SHP77 (cell line): Measurements from ENCODE around the gene PRDM13.
"Not testable (repeated sequence)": the region's sequence is repeated elsewhere in the genome, so short reads cannot be mapped to it uniquely, and the experiment has no call there.

ENCODE experiments used
- DNase-seq, 2 experiments: peaks; one replicate each; lab custom pipeline; 2025; lab: John Stamatoyannopoulos, UW

Gene PRDM13

GRCh38 chr6:99606656-99607415 lies at the start of gene PRDM13:
Gene PRDM13, plus strand, starts transcription at chr6:99606833. Its CDS starts 202 bp downstream, at chr6:99607035.
- no peak for DNase-seq

DNA sequence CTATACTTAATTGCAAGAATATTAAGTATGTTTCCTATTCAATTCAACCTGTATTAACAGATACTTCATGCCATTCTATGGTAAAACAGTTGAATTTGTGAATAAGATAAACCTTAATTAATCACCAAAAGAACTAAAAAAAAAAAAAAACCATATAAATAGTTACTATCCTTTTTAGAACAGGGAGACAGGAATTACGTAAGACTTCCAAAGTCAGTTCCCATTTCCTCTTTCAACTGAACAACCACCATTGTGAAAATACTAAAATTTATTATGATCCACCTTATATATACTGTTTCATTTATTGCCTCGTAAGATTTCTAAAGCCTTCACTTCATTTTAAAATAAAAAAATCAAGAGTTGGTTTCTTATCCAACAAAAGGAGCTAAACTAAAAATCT lies 47.6 kb upstream of the PRDM13 start:
- DNase-seq = no peak

DNA sequence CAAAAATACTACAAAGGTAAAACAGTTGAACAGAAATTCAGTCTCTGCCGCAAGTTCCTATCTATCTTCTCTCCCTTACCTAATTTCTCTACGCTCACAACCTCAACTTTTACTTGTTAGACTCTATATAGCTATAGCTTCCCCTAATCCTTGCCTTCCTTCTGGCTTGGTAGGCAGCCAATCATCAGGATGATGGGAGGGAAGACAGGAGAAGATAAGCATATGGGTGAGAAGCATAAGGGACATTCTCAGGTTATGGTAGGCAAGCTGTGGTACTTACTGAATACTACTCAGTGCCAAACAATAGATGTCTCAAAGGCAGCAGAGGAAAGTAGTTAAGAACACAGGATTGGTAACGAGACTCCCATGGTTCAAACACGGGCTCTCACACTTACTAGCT lies 46.0 kb upstream of the PRDM13 start:
- DNase-seq = no peak

DNA sequence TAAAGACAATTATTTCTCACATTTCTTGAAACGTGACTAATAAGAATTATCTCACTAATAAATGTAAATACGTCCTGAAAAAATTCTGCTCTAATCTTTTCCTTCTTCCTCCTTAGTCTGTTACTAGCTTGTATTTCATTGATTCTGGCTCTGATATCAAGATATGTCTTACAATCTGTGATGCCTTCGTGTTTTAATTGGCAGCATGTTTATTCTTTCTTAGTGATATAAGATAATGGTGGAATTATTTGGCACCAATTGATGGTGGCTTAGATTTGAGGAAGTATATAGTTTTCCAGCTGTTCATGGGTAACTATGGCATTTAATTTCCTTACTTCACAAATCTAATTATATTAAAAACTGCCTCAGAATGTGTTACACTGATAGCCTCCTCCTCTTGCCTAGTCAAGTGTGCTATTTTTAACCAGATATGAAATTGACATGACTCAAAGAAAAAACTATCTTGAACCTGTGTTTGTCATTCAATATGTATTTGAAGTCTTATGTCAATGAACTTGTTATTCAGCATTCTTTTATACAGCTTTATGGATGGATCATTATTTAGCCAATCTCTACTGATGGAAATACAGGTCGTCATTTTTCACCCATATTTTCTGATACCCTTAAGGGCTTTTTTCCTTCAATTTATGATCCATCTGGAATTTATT lies 43.4 kb upstream of the PRDM13 start:
- DNase-seq = no peak

- peak; percentile 92 to 94 for DNase-seq
Observed at GRCh38 chr6:99568103-99568933, 38.3 kb upstream of the PRDM13 start, which contains the start of gene CCNC. Gene CCNC, minus strand, starts transcription at chr6:99568660. Its CDS starts 133 bp downstream, at chr6:99568527.

GRCh38 chr6:99573980-99574617 lies 32.5 kb upstream of the PRDM13 start:
- no peak for DNase-seq

DNA sequence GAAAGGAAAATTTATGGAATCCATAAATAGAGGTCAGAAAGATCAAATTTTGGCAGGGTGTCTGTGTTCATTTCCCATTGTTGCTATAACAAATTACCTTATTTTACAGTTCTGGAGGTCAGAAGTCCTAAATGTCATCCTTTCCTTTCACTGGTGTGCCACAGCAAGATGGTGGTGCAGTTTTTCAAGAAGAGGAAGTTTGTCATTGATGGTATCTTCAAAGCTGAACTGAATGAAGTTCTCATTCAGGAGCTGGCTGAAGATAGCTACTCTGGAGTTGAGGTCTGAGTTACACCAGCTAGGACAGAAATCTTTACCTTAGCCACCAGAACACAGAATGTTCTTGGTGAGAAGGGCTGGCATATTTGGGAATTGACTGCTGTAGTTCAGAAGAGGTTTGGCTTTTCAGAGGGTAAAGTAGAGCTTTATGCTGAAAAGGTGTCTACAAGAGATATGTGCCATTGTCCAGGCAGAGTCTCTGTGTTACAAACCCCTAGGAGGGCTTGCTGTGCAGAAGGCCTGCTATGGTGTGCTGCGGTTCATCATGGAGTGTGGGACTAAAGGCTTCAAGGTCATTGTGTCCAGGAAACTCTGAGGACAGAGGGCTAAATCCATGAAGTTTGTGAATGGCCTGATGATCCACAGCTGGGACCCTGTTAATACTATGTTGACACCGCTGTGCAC lies 30.9 kb upstream of the PRDM13 start:
- no peak for DNase-seq

DNA sequence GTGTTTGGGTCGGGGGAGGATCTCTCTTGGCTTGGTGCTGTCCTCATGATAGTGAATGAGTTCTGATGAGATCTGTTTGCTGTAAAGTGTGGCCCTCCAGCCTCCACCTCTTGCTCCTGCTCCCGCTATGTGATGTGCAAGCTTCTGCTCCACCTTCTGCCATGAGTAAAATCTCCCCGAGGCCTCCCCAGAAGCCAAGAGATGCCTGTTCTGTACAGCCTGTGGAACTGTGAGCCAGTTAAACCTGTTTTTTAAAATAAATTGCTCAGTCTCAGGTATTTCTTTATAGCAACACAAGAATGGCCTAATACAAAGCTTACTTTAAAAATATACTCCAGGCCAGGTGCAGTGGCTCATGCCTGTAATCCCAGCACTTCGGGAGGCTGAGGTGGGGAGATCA lies 26.9 kb upstream of the PRDM13 start:
- DNase-seq = no peak

GRCh38 chr6:99587792-99588191 lies 18.8 kb upstream of the PRDM13 start:
- DNase-seq = no peak

DNA sequence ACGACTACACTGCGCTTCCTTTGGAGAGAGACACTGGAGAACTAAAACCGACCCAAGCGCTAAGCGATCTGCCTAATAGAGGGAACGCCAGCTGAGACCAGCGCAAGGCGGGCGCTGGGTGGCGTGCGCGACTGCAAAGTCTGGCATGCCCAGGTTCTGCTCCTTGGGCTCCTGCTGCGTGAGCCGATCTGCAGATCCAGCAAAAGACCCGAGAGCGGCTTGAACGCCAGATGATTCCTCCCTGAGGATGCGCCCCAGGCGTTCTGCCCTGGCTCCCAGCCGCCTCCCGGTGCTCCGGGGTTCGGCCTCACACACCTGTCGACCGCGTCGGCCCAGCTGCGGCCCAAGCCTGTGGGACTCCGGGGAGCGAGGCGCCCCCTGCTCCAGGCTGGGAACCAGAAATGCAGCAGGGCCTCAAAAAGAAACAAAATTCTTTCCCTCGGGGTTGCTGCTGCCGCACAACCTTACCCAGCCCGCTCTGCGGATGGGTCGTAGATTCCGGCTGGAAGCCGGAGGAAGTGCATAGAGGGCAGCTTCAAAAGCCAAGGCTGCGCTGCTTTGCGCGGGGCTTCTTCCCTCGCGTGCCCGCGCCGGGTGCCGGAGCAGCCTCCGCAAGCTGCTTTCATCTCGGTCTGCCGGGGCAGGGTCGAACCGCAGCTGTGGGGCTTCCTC lies 17.9 kb upstream of the PRDM13 start:
- DNase-seq = peak; percentile 55 to 74

DNA sequence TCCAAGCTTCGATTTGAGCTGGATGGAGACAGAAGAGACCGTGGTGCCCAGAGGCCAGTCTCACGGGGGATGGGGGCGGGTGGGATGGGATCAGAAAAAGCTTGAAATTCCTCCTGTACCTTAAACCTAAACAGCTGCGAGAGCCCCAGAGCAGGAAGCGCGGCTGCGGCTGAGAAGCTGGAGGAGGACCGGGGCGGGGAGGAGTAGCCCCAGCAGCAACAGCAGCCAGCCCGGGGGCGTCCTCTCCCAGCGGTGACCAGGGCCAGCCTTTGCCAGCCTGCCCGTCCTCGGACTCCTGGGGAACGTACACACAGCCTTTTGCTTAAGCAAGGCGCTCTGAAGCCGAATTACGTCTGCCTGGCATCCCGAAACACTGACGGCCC lies 17.4 kb upstream of the PRDM13 start:
- peak in 1 of 2 experiments; percentile 43 for DNase-seq

GRCh38 chr6:99589907-99590493 lies 16.6 kb upstream of the PRDM13 start:
- DNase-seq = no peak

- no peak for DNase-seq
Observed at GRCh38 chr6:99590728-99591672, 15.6 kb upstream of the PRDM13 start.

DNA sequence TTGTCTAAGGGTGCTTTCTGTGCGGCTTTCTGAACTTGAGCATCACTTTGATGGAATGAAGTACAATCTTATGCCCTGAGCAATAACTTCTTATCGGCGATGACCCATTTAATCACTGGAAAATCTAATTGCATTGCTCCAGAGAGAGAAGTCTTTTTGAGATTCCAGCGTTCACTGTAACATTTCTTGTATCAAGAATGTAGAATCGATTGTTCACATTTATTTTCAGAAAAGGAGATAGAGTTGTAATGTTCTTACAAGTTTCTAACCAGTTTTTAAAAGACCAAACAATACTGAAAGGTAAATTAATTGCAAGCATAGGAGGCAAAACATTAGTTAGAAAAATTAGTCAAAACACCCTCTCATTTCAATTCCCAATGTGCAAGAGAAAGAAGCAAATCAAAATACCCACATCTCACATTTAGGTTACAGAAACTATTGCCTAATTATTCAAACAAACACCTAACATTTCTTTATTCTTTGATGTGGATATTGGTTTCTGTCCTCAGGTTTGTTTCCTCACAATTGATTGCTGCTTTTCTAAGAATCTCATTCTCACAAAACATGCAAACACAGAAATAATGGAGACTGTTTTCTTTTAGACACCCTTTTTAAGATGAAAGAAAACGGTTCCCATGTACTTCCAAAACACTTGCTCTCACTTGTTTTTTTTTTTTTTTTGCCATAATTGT lies 14.8 kb upstream of the PRDM13 start:
- no peak for DNase-seq

- DNase-seq = no peak
Observed at GRCh38 chr6:99592900-99593299, 13.7 kb upstream of the PRDM13 start.

- DNase-seq = not testable (repeated sequence)
Observed at GRCh38 chr6:99594696-99595095, 11.9 kb upstream of the PRDM13 start.

DNA sequence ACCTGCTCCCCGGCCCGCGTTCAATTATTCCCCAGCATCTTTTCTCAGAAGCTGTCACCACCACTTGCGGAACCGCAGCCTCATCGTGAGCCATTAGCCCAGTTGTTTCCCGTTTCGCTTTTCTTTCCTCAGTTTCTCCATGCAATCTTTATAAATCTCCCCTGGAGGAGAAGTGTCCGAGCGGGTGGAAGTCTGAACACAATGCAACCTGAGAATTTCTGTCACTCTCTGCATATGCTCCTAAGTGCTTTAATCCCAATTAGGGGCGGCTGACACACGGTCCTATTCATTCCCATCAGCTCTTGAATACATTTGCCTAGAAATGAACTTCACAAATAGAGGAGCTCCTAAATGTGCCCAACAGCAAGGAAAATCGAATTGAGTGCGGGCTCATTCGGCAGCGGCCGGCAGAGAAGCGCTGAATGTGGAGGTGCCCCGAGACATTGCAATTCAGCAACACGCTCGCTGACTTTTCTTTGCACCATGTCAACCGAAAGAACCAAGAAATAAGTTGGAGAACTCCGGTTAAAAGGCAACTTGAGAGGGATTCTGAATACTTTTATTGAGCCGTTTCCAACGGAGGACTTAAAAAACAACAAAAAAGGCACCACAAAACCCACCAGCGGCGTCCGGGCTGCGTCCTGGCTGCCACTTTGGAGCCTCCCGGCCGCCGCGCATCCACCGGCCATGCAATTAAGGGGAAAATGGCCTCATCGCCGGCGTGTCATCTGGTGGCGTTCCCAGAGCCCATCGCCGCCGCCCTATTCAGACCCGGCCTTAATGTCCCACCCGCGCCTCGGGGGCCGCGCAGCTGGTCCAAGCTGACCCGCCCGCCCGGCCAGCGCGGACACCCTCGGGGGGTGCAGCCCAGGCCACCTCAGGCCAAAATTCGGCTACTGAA lies 3.9 kb upstream of the PRDM13 start:
- no peak for DNase-seq
